HTR-8/SVneo (cell line): Measurements from ENCODE around the gene BCAR3.
"Not testable (repeated sequence)": the region's sequence is repeated elsewhere in the genome, so short reads cannot be mapped to it uniquely, and the experiment has no call there.

ENCODE experiments used
- DNase-seq: peaks from one replicate; pipeline ENCODE4 v3.0.0; 2011; ENCODE audit warnings: low spot score, mixed read lengths; ENCODE audit not compliant: insufficient read length
- FAIRE-seq: peaks from 2 replicates; lab custom pipeline; 2011; peaks lifted over from hg19 to GRCh38; lab: Jason Lieb, UNC

BCAR3 gene

DNA sequence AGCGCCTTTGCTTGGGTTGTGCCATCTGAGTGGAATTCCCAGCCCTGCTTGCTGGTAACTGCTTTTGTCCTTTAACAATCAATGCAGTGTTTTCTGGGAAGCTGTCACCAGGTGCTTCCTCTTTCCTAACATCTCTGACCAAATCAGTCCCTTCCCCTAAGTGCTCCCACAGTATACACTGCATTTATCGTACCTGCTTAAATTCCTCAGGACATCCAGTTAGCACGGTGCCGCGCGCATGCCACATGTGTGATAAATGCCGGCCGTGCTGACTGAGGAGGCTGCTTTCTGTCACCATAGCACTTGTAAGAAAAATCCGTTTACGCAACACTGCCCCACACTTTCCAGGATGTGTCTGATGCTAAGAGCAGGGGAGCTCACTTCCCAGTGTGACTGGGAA lies 115.4 kb downstream of the BCAR3 start:
- FAIRE-seq (no peak), DNase-seq (no peak)

GRCh38 chr1:93565496-93566206 lies 116.0 kb downstream of the BCAR3 start:
- DNase-seq (no peak), FAIRE-seq (no peak)

DNA sequence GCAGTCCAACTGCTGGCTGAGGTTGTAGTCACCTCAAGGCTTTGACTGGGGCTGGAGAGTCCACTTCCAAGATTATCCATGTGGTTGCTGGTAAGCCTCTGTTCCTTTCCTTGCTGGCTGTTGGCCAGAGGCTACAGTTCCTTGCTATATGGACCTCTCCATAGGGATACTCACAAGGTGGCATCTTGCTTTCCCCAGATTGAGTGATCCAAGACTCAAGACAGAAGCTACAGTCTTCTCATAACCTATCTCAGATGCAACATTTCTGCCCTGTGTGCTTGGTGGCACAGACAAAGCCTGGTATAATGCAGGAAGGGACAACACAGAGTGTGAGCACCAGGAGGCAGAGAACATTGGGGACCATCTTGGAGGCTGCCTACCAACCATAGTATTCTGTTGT lies 121.9 kb downstream of the BCAR3 start:
- FAIRE-seq: no peak
- DNase-seq: no peak

- FAIRE-seq (no peak), DNase-seq (no peak)
These were observed 122.6 kb downstream of the BCAR3 start for GRCh38 chr1:93559045-93559444.

DNA sequence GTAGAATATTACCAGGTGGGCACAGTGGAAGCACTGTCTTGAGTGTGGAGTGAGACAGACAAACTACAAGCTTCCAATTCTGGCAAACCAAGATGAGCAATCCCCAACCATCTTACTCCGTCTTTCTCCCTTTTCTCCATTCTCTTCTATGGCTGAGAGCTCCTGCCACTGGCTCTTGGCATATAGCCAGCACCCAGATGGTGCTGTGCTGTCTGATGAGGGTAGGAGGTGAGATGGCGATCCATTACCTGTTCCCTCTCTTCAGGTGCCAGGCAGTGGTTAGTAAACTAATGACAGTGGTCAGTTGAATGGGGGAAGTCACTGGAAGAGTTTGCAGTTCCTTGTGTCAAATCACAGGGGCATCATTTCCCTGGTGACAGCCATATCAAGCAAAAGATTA lies 125.3 kb downstream of the BCAR3 start:
- DNase-seq (no peak), FAIRE-seq (no peak)

DNA sequence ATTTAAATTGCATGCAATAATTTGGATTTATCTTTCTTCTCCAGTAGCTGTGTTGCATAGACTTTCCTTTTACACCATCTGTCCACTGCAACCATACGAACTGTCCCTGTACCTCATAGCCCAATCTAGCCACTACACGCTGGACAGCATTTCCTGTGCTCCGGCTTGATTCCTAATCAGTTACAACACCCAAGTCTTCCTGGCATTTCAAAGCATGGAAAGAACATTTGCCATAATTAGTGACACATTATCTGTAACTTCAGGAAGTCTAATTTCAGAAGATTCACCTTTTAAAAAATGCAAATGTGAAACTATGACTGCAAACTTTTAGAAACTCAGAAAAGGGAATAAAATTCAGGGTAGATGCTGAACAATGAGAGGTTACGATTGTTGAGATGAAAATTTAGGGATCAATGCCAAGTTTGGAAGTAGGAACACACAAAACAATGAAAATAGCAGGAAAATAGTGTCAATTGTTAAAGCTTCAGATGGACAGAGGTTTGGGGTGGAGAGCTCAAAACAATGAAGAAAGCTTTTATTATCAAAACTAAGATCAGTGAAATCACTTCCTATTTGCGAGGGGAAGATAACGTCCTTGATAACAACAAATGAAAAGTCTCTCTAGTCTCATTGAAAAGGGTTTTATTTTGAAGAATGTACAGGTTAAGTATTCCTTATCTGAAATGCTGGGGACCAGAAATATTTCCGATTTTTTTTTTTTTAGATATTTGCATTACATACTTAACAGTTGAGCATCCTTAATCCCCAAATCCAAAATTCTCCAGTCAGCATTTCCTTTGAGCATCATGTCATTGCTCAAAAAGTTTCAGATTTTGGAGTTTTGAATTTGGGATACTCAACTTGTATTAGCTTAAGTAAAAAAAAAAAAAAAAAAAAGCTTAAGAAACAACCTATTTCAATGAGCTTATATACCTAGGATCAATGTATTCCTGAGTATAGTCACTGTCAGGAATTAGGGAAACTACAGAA lies 126.5 kb downstream of the BCAR3 start:
- FAIRE-seq (no peak), DNase-seq (no peak)

- DNase-seq, FAIRE-seq: not testable (repeated sequence)
These were observed 127.6 kb downstream of the BCAR3 start for GRCh38 chr1:93553886-93554490.

- DNase-seq (no peak), FAIRE-seq (no peak)
These were observed 128.7 kb downstream of the BCAR3 start for GRCh38 chr1:93552741-93553455.

- DNase-seq: no peak
- no peak for FAIRE-seq
These were observed 131.8 kb downstream of the BCAR3 start for GRCh38 chr1:93549811-93550210.

DNA sequence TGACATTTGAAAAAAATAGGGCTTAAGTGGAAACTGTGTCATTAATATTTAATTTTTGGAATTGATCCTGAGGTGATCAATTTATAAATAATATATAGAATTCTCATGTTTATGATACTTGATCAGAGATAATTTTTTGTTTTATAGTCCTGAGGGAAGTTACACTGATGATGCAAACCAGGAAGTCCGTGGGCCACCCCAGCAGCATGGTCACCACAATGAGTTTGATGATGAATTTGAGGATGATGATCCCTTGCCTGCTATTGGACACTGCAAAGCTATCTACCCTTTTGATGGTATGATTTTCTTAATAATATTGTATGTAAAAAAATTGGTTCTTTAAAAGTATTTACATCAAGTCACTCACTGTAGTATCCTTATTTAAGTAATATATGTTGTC lies 132.5 kb downstream of the BCAR3 start:
- no peak for FAIRE-seq
- no peak for DNase-seq

GRCh38 chr1:93546162-93546863 lies 135.3 kb downstream of the BCAR3 start:
- FAIRE-seq (no peak), DNase-seq (no peak)

DNA sequence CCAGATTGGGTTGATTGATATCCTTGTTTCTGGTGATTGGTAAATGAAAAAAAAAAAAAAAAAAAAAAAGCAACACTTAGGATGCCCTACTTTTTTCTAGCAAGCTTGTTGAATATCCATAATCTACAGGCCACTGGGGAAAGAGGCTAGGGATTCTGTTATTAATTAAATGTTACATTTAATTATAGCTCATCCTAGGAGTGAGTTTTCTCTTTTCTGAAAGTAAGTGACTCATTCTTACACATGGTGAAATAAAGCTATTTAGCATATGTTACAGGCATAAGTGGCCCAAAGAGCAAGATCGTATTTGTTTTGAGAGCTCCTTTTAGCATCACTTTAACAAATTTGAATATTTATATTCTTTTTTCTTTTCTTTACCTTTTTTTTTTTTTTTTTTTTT lies 139.2 kb downstream of the BCAR3 start:
- FAIRE-seq: no peak
- no peak for DNase-seq

- DNase-seq (no peak), FAIRE-seq (no peak)
These were observed 140.6 kb downstream of the BCAR3 start for GRCh38 chr1:93541045-93541444.

DNA sequence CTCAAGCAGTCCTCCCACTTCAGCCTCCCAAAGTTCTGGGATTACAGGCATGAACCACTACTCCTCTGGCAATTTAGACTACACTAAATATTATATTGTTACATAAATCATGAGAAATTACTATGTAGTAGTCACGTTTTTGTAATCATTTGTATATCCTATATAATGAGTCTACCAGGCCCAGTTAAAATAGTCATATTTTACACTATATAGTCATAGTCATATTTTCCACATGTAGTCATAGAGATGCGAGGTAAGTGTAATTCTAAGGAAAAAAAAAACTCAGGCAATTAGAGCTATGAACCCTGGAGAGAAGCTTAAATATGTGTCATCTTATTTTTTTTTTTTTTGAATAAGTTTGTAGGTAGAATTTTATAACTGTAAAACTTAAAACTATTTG lies 143.7 kb downstream of the BCAR3 start:
- no peak for DNase-seq
- FAIRE-seq: no peak

DNA sequence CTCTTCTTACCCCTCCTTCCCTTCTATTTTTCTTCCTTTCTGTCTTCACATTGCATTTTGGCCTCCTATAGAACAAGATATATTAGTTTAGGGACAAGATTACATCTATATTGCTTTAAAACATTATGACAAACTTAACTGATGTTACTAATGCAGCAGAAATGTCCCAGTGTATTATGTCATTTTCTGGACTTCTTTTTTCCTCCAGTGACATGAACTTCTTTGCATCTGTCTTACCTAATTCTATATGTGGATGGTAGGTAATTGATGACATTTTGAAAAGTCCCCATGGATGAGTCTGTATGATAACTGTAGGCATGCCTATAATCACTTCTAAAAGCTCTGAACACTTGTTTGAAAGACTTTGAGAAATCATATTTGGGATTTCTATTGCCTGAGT lies 144.2 kb downstream of the BCAR3 start:
- FAIRE-seq (no peak), DNase-seq (no peak)

DNA sequence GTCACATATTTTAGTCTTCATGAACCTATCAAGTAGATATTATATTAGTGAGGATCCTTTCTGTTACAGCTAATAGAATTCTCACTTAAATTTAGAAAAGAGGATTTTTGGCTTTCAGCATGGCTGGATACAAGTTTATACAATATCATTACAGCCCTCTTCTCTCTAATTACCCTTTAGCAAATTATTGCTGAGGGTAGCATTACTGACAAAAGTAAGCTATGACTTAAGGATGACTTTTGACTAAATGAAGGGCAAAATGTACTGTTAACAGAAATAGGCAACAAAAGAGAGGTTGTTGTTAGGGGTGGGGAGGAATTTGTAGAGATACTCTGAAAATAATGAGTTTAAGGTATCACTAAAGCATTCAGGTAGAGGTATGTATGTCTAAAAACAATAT lies 148.0 kb downstream of the BCAR3 start:
- no peak for FAIRE-seq
- no peak for DNase-seq

GRCh38 chr1:93532780-93533378 lies 148.8 kb downstream of the BCAR3 start:
- FAIRE-seq: no peak
- DNase-seq: no peak

DNA sequence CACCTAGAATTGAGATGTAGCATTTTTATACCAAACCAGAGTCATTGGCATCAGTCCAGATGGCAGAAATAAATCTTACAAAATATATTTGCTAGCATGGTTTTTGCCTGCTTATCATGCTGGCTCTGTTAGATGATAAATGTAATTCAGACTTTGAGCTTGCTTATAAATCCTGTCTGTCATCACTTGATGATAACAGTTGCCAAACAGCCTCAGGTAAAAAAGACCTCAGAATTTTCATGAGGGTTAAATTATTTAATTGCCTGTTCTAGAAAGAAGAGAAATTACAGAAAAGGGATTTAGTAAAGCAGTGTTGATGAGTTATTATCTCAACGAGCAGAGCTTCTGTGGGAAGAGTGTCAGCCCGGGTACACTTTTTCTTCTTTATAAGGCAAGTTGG lies 150.4 kb downstream of the BCAR3 start:
- DNase-seq: no peak
- no peak for FAIRE-seq

DNA sequence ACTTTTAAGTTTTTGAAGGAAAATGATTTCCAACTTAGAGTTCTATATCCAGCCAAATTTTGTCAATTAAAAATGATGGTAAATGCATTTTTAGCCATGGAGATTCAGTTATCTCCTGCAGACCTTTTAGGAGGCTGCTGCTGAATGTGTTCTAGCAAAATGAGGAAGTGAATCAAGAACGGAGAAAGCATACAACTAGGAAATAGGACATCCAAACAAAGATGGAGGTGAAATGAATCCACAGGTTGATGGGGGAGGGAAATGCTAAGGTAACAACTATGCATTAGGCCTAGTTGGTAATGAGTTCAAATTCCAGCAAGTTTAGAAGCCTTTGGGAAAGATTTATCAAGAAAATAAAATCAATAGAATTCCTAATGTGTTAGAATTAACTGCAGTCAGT lies 153.2 kb downstream of the BCAR3 start:
- no peak for DNase-seq
- FAIRE-seq: no peak
